ENCODE data around the gene PLCD1. TPM values are rescaled to one million over a fixed set of nuclear protein-coding genes. Genes with fewer than 3 reads are reported as not detected.

PLCD1 gene
- total and polyA plus RNA-seq, 2 of the 13 experiments (the other 11 are each of a cell fraction or from before 2014, with no cell fraction given): 10.1 to 12.4 TPM

DNA sequence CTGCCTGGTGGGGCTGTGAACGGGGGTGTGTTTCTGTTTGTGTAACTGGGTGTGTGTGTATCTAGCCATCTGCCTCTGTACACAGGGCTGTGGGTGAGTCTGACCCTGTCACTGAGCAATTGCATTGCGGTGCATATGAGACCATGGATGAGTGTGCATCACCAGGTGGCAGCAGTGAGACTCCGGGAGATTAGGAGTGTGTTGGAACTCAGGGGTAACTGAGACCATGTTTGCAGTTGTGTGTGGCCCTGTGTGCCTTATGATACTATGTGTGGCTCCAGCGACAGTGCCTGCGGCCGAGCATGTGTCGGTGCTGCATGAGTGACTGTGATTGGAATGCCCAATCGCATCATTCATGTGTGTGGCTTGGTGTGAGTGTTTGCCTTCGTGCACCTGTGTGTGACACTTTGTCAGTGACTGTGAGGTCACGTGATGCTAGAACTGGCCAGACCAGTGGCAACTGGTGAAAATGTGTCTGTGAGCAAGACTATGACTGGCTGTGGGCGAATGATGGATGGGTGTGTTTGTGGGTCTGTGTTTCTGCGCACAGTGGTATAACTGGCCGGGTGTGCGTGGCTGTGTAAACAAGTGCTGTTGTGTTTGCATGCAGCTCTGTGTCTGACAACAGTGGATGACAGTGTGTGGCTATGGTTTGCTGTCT, 24.9 kb downstream of the PLCD1 start (continued):
- TF ChIP-seq ZNF549 (CRISPR knock-in tag; IDR thresholded peaks at IDR 0.05) (no peak), ZNF251 (CRISPR knock-in tag; IDR thresholded peaks at IDR 0.05) (no peak), ARID3A (IDR thresholded peaks at IDR 0.05; ENCODE audit: low read depth, low read length) (no peak), ZUFSP (CRISPR knock-in tag; IDR thresholded peaks at IDR 0.05; ENCODE audit: borderline replicate concordance) (no peak), CENPX (CRISPR knock-in tag; IDR thresholded peaks at IDR 0.05) (no peak), BCL6 (CRISPR knock-in tag; IDR thresholded peaks at IDR 0.05) (0 out of 2 replicates have a peak, but pooled peaks have one; percentile 7), HOXA5 (CRISPR knock-in tag; IDR thresholded peaks at IDR 0.05) (no peak), ARNTL (CRISPR knock-in tag; IDR thresholded peaks at IDR 0.05) (0 out of 2 replicates have a peak, but pooled peaks have one; percentile 1), SOX6 (IDR thresholded peaks at IDR 0.05) (no peak), SOX6 (CRISPR knock-in tag; IDR thresholded peaks at IDR 0.05) (peak; percentile 43), TOPORS (CRISPR knock-in tag; IDR thresholded peaks at IDR 0.05) (no peak), ZNF564 (CRISPR knock-in tag; IDR thresholded peaks at IDR 0.05) (no peak), GATA4 (IDR thresholded peaks at IDR 0.05; ENCODE audit: borderline replicate concordance, low read depth) (no peak), ZFP82 (CRISPR knock-in tag; IDR thresholded peaks at IDR 0.05; ENCODE audit: borderline replicate concordance) (no peak), NKX3-1 (CRISPR knock-in tag; IDR thresholded peaks at IDR 0.05) (no peak), ZNF891 (CRISPR knock-in tag; IDR thresholded peaks at IDR 0.05) (0 out of 2 replicates have a peak, but pooled peaks have one; percentile 0), SIN3B (IDR thresholded peaks at IDR 0.05; ENCODE audit: low read length) (no peak), TERF1 (CRISPR knock-in tag; IDR thresholded peaks at IDR 0.05) (no peak), NFE2L2 (IDR thresholded peaks at IDR 0.05; ENCODE audit: low read length) (no peak), RORA (CRISPR knock-in tag; IDR thresholded peaks at IDR 0.05) (no peak), ZNF841 (CRISPR knock-in tag; IDR thresholded peaks at IDR 0.05; ENCODE audit: borderline replicate concordance) (no peak)
- TF ChIP-seq, protein P1, sequence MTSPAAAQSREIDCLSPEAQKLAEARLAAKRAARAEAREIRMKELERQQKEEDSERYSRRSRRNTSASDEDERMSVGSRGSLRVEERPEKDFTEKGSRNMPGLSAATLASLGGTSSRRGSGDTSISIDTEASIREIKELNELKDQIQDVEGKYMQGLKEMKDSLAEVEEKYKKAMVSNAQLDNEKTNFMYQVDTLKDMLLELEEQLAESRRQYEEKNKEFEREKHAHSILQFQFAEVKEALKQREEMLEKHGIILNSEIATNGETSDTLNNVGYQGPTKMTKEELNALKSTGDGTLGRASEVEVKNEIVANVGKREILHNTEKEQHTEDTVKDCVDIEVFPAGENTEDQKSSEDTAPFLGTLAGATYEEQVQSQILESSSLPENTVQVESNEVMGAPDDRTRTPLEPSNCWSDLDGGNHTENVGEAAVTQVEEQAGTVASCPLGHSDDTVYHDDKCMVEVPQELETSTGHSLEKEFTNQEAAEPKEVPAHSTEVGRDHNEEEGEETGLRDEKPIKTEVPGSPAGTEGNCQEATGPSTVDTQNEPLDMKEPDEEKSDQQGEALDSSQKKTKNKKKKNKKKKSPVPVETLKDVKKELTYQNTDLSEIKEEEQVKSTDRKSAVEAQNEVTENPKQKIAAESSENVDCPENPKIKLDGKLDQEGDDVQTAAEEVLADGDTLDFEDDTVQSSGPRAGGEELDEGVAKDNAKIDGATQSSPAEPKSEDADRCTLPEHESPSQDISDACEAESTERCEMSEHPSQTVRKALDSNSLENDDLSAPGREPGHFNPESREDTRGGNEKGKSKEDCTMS (CRISPR knock-in tag; conservative IDR thresholded peaks at IDR 0.05): no peak
- TF ChIP-seq, protein P2, sequence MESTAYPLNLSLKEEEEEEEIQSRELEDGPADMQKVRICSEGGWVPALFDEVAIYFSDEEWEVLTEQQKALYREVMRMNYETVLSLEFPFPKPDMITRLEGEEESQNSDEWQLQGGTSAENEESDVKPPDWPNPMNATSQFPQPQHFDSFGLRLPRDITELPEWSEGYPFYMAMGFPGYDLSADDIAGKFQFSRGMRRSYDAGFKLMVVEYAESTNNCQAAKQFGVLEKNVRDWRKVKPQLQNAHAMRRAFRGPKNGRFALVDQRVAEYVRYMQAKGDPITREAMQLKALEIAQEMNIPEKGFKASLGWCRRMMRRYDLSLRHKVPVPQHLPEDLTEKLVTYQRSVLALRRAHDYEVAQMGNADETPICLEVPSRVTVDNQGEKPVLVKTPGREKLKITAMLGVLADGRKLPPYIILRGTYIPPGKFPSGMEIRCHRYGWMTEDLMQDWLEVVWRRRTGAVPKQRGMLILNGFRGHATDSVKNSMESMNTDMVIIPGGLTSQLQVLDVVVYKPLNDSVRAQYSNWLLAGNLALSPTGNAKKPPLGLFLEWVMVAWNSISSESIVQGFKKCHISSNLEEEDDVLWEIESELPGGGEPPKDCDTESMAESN (CRISPR knock-in tag; conservative IDR thresholded peaks at IDR 0.05): no peak

Data from HepG2 (cell line).